ENCODE measurements around the gene LDLRAD4.

LDLRAD4 gene

DNA sequence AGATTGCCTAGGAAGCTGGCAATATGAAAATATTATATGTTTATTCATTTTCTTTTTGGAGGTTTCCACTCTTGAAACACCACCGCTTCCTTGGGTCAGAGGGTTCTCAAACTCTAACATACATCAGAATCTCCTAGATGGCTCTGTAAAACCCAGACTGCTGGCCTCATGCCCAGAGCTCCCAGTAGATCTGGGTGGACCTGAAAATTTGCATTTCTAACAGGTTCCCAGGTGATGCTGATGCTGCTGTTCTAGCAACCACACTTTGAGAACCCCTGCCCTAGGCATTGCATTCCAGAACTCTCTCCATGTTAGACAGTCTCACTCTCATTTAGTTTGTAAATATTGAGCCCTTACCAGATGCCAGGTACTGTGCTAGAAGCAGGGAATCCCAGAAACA lies 368.4 kb downstream of the LDLRAD4 start:
- TF ChIP-seq, protein P1, sequence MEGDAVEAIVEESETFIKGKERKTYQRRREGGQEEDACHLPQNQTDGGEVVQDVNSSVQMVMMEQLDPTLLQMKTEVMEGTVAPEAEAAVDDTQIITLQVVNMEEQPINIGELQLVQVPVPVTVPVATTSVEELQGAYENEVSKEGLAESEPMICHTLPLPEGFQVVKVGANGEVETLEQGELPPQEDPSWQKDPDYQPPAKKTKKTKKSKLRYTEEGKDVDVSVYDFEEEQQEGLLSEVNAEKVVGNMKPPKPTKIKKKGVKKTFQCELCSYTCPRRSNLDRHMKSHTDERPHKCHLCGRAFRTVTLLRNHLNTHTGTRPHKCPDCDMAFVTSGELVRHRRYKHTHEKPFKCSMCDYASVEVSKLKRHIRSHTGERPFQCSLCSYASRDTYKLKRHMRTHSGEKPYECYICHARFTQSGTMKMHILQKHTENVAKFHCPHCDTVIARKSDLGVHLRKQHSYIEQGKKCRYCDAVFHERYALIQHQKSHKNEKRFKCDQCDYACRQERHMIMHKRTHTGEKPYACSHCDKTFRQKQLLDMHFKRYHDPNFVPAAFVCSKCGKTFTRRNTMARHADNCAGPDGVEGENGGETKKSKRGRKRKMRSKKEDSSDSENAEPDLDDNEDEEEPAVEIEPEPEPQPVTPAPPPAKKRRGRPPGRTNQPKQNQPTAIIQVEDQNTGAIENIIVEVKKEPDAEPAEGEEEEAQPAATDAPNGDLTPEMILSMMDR (IDR thresholded peaks at IDR 0.05): no peak
- Histone ChIP-seq H3K27me3 (no peaks in the 10 kb centered on the region), H3K36me3 (no peaks in the 10 kb centered on the region), H3K4me1 (no peaks in the 10 kb centered on the region), H3K4me3 (no peak overlapping the region), H3K27ac (no peak overlapping the region), H3K9me3 (no peaks in the 10 kb centered on the region)
- no peak for DNase-seq
- intact Hi-C loops (cut with DNase I; ENCODE audit: low total_unique reads): no loop called here

DNA sequence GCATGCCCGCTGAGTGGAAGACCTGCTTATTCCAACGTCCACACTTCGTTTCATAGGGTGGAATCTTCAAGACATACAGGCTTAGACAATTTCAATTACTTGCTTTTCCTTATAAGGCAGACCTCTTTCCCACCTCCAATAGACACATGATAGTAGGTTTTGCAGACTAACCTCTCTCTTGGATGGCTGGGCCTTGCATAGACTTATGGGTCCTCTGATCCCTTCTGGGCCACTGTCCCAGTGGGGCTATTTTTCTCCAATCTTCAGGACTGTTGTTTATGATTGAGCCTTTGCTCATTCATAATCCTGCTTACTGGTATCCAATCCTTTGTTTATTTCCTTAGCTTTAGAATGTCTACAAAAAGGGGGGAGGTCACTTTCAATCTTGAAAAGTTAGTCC lies 368.9 kb downstream of the LDLRAD4 start:
- no peaks in the 10 kb centered on the region for H3K4me1 ChIP-seq
- H3K9me3 ChIP-seq: no peaks in the 10 kb centered on the region
- H3K4me3 ChIP-seq: no peak overlapping the region
- DNase-seq: no peak
- TF ChIP-seq, protein P1 (IDR thresholded peaks at IDR 0.05): no peak
- intact Hi-C loops (cut with DNase I; ENCODE audit: low total_unique reads): no loop called here
- H3K27me3 ChIP-seq: no peaks in the 10 kb centered on the region
- no peak overlapping the region for H3K27ac ChIP-seq
- H3K36me3 ChIP-seq: no peaks in the 10 kb centered on the region

DNA sequence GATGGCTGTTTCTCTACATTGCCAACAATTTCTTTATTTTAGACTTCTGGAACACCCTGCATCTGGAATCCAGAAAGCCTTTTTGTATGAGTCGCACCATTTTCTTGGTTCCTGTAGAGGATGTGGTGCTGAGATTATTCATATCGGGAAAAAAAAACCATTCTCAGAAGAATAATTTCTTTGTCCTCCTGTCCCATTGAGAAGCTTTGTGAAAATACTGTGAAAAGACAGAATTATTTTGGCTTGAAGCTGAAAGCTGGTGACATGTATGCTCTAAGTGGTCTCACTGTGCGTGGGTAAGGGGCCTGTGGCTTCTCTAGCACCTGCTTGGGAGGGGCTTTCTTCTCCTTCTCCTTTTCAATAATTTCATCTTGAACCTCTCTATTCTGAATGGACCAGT lies 369.4 kb downstream of the LDLRAD4 start:
- H3K4me1 ChIP-seq: no peaks in the 10 kb centered on the region
- H3K27ac ChIP-seq: no peak overlapping the region
- no peak overlapping the region for H3K4me3 ChIP-seq
- H3K36me3 ChIP-seq: no peaks in the 10 kb centered on the region
- intact Hi-C loops (cut with DNase I; ENCODE audit: low total_unique reads): no loop called here
- no peaks in the 10 kb centered on the region for H3K27me3 ChIP-seq
- no peaks in the 10 kb centered on the region for H3K9me3 ChIP-seq
- TF ChIP-seq, protein P1 (IDR thresholded peaks at IDR 0.05): no peak
- DNase-seq: no peak

DNA sequence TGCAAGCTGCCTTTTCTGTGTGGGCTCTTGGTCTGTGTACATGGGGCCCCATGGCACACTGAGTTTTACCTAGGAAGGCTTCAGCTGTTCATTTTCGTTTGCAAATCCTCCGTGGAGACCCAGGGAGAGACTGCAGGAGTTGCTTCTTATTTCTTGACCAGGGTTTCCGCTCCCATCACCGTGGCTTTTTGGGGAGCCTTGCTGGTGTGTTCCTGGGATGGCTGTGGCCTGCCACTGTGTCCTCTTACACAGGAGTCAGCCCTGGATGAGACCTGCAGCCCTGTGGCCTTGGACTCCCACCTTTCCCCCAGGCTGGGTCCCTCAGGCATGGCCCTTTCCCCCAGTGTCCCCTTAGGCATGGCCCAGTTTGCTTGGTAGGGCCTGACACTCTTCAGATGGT lies 370.8 kb downstream of the LDLRAD4 start:
- no peak overlapping the region for H3K4me3 ChIP-seq
- H3K27ac ChIP-seq: no peak overlapping the region
- H3K4me1 ChIP-seq: no peaks in the 10 kb centered on the region
- no peaks in the 10 kb centered on the region for H3K9me3 ChIP-seq
- TF ChIP-seq, protein P1 (IDR thresholded peaks at IDR 0.05): no peak
- no peaks in the 10 kb centered on the region for H3K36me3 ChIP-seq
- H3K27me3 ChIP-seq: no peaks in the 10 kb centered on the region
- DNase-seq: peak in 1 of 2 donors; percentile 38
- intact Hi-C loops (cut with DNase I; ENCODE audit: low total_unique reads): no loop called here

DNA sequence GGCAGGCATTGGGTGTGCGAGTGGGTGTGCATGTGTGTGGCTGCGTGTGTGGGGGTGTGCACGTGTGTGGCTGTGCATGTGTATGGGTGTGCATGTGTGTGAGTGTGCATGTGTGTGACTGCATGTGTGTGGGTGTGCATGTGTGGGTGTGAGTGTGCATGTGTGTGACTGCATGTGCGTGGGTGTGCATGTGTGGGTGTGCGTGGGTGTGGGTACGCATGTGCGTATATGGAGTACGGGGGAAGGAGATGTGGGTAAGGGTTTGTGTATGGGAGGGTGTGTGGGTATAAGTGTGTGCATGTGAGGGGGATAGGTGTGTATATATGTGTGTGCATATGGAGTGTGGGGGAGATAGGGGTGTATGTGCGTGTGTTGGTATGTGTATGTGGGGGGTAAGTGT lies 371.4 kb downstream of the LDLRAD4 start:
- Histone ChIP-seq H3K36me3 (no peaks in the 10 kb centered on the region), H3K4me1 (no peaks in the 10 kb centered on the region), H3K4me3 (no peak overlapping the region), H3K27me3 (no peaks in the 10 kb centered on the region), H3K9me3 (no peaks in the 10 kb centered on the region), H3K27ac (no peak overlapping the region)
- DNase-seq: peak in 1 of 2 donors; percentile 35
- intact Hi-C loops (cut with DNase I; ENCODE audit: low total_unique reads): no loop called here
- TF ChIP-seq, protein P1 (IDR thresholded peaks at IDR 0.05): no peak

DNA sequence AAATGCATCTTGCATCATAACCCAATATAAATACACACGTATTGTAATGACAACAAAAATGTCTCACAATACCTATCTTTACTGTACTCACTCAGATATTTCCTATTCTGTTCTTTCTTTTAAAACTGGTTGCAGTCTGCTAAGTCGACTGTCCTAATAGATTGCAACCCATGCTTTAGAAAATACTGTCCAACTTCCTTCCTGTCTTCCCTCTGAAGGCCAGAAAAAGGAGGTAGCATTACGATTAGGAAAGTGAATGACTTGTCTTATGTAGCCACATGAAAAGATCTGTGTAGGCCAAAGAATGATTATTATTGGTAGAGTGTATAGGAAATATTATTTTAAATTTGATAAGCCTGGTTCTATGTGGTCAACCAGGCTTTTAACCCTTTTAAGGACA lies 373.7 kb downstream of the LDLRAD4 start:
- TF ChIP-seq, protein P1 (IDR thresholded peaks at IDR 0.05): no peak

More for the DNA sequence above, 373.7 kb downstream of the LDLRAD4 start:
- no peak overlapping the region for H3K4me3 ChIP-seq
- DNase-seq: no peak
- H3K4me1 ChIP-seq: no peaks in the 10 kb centered on the region
- peaks cover 0 to 6% (median 0%) of the 10 kb centered on the region in 3 donors for H3K36me3 ChIP-seq
- intact Hi-C loops (cut with DNase I; ENCODE audit: low total_unique reads): no loop called here
- H3K9me3 ChIP-seq: peaks cover 0 to 8% (median 7%) of the 10 kb centered on the region in 3 donors
- H3K27me3 ChIP-seq: no peaks in the 10 kb centered on the region
- no peak overlapping the region for H3K27ac ChIP-seq

Measured in tibial artery (tissue), 4 donors.